Nephron (organoid): Measurements from ENCODE around the gene TC2N.
"Not testable (repeated sequence)": the region's sequence is repeated elsewhere in the genome, so short reads cannot be mapped to it uniquely, and the experiment has no call there.

Experiments
- H3K27ac Mint-ChIP-seq, 3 experiments: 2 replicates each; pipeline ENCODE4 v1.8.0; 2020; ENCODE audit warnings: mixed read lengths in 3 of 3, mild to moderate bottlenecking in 2 of 3, moderate library complexity in 1 of 3
- H3K27me3 Mint-ChIP-seq: 2 replicates; pipeline ENCODE4 v1.8.0; 2021; ENCODE audit warnings: low read depth, mild to moderate bottlenecking, moderate library complexity, mixed read lengths
- H3K36me3 Mint-ChIP-seq: 2 replicates; pipeline ENCODE4 v1.8.0; 2020; ENCODE audit warnings: low read depth, mixed read lengths
- H3K4me1 Mint-ChIP-seq: 2 replicates; pipeline ENCODE4 v1.8.0; 2020; ENCODE audit warnings: mixed read lengths
- H3K4me3 Mint-ChIP-seq, 3 experiments: 2 replicates each; pipeline ENCODE4 v1.8.0; 2020; ENCODE audit warnings: mild to moderate bottlenecking in 3 of 3, mixed read lengths in 3 of 3, moderate library complexity in 2 of 3
- H3K9me3 Mint-ChIP-seq: 2 replicates; pipeline ENCODE4 v1.8.0; 2020; ENCODE audit warnings: mixed read lengths
- CTCF ChIP-seq, 3 experiments: fragments of 200-600 bp; sonication (generic); IDR thresholded peaks; one replicate each; pipeline ENCODE4 v1.5.0; 2021; ENCODE audit warnings: antibody characterized with exemption in 3 of 3; ENCODE audit not compliant: unreplicated experiment in 3 of 3

Gene TC2N

GRCh38 chr14:91817566-91818325 lies 49.6 kb downstream of the TC2N start:
- peaks cover 4% of the 10 kb centered on the region for H3K27me3 Mint-ChIP-seq
- no peak overlapping the region for H3K4me3 Mint-ChIP-seq
- H3K27ac Mint-ChIP-seq = no peak overlapping the region
- no peak for TF ChIP-seq CTCF (IDR thresholded peaks at IDR 0.05; ENCODE audit: unreplicated experiment in 3 of 3)
- H3K9me3 Mint-ChIP-seq = peaks cover 17% of the 10 kb centered on the region
- H3K4me1 Mint-ChIP-seq = no peaks in the 10 kb centered on the region
- H3K36me3 Mint-ChIP-seq = peaks cover 3% of the 10 kb centered on the region

DNA sequence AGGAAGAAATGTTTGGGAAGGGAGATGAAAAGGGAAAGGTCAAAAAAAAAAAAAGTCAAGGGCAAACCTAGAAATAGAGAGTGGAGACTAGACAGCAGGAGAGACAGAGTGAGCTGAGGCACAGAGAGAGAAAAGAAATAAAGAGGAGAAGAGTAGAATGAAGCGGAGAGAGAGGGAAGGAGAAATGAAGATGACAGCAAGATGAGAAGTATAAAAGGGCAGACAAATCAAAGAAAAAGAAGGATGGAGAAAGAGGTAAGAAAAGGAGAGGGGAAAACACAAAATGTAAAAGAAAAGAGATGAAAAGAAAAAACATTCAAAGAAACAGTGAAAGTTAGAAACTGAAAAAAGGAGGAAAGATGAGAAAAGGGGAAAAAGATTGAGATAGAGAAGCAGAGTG lies 53.0 kb downstream of the TC2N start:
- no peak overlapping the region for H3K27ac Mint-ChIP-seq
- peaks cover 4% of the 10 kb centered on the region for H3K27me3 Mint-ChIP-seq
- no peak for TF ChIP-seq CTCF (IDR thresholded peaks at IDR 0.05; ENCODE audit: unreplicated experiment in 3 of 3)
- H3K9me3 Mint-ChIP-seq = peaks cover 25% of the 10 kb centered on the region
- no peak overlapping the region for H3K4me3 Mint-ChIP-seq
- H3K4me1 Mint-ChIP-seq = no peaks in the 10 kb centered on the region
- peaks cover 18% of the 10 kb centered on the region for H3K36me3 Mint-ChIP-seq

DNA sequence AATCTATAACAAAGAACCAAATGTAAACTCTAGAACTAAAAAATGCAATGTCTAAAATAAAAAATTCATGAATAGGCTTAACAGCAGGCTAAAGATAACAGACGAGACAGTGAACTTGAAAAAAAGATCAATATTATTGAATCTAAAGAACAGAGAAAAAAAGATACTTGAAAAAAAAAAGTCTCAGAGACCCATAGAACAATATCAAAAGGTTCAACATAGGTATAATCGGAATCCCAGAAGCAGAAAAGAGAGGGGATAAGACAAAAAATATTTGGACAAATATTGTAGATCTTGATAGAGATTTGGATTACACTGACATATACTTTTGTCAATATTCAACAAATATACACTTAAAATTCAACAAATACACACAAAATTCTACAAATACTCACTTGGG lies 56.6 kb downstream of the TC2N start:
- Mint-ChIP-seq H3K27me3 (peaks cover 8% of the 10 kb centered on the region), H3K9me3 (peaks cover 44% of the 10 kb centered on the region), H3K4me3 (no peak overlapping the region), H3K36me3 (peaks cover 40% of the 10 kb centered on the region), H3K4me1 (no peaks in the 10 kb centered on the region), H3K27ac (no peak overlapping the region)
- TF ChIP-seq CTCF (IDR thresholded peaks at IDR 0.05; ENCODE audit: unreplicated experiment in 3 of 3) = no peak

- Mint-ChIP-seq H3K9me3 (peaks cover 49% of the 10 kb centered on the region), H3K4me3 (no peak overlapping the region), H3K27ac (no peak overlapping the region), H3K27me3 (peaks cover 4% of the 10 kb centered on the region), H3K4me1 (no peaks in the 10 kb centered on the region), H3K36me3 (peaks cover 37% of the 10 kb centered on the region)
- TF ChIP-seq CTCF (IDR thresholded peaks at IDR 0.05; ENCODE audit: unreplicated experiment in 3 of 3) = no peak
These were observed 60.6 kb downstream of the TC2N start for GRCh38 chr14:91806716-91807115.

DNA sequence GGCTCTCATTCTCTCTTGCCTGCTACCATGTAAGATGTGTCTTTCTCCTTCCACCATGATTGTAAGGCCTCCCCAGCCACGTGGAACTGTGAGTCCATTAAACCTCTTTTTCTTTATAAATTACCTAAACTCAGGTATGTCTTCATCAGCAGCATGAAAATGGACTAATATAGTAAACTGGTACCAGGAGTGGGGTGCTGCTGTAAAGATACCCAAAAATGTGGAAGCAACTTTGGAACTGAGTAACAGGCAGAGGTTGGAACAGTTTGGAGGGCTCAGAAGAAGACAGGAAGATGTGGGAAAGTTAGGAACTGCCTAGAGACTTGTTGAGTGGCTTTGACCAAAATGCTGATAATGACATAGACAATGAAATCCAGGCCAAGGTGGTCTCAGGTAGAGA lies 61.2 kb downstream of the TC2N start:
- not testable (repeated sequence) for H3K4me3 Mint-ChIP-seq, H3K4me1 Mint-ChIP-seq, H3K27ac Mint-ChIP-seq, H3K27me3 Mint-ChIP-seq
- Mint-ChIP-seq H3K36me3 (peaks cover 37% of the 10 kb centered on the region), H3K9me3 (peaks cover 49% of the 10 kb centered on the region)

DNA sequence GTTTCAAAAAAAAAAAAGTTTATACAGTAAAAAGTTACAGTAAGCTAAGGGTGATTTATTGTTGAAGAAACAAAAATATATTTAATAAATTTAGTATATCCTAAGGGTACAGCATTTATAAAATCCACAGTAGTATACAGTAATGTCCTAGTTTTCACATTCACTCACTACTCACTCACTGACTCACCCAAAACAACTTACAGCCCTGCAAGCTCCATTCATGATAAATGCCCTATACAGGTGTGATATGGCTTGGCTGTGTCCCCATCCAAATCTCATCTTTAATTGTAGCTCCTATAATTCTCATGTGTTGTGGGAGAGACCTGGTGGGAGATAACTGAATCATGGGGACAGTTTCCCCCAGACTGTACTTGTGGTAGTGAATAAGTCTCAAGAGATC lies 61.7 kb downstream of the TC2N start:
- no peak for TF ChIP-seq CTCF (IDR thresholded peaks at IDR 0.05; ENCODE audit: unreplicated experiment in 3 of 3)
- Mint-ChIP-seq H3K27ac (no peak overlapping the region), H3K4me3 (no peak overlapping the region), H3K4me1 (no peaks in the 10 kb centered on the region), H3K27me3 (peaks cover 4% of the 10 kb centered on the region), H3K36me3 (peaks cover 34% of the 10 kb centered on the region), H3K9me3 (peaks cover 45% of the 10 kb centered on the region)
